Loucy (cell line): ENCODE results near the gene PCDHGB4.

ENCODE experiments used
- H2AFZ ChIP-seq: fragments of 200-600 bp; sonication (generic); 2 replicates; pipeline ENCODE4 v1.6.0; 2016; ENCODE audit warnings: antibody characterized with exemption, mild to moderate bottlenecking, low read length, moderate library complexity
- H3F3A ChIP-seq: fragments of 200-600 bp; 2 replicates; pipeline ENCODE4 v1.6.0; 2016; ENCODE audit warnings: antibody characterized with exemption, low read depth, mild to moderate bottlenecking
- H3K27me3 ChIP-seq: fragments of 200-600 bp; sonication (generic); 2 replicates; pipeline ENCODE4 v1.6.1; 2014; ENCODE audit warnings: low read length, mild to moderate bottlenecking; ENCODE audit not compliant: insufficient read depth, poor library complexity, severe bottlenecking
- H3K36me3 ChIP-seq: fragments of 200-600 bp; sonication (generic); 2 replicates; pipeline ENCODE4 v1.6.1; 2016; ENCODE audit warnings: low read length; ENCODE audit not compliant: insufficient read depth
- H3K4me1 ChIP-seq: fragments of 200-600 bp; sonication (generic); 2 replicates; pipeline ENCODE4 v1.5.1; 2014; ENCODE audit warnings: low read length, mild to moderate bottlenecking; ENCODE audit not compliant: insufficient read depth, poor library complexity, severe bottlenecking
- H3K4me2 ChIP-seq: fragments of 200-600 bp; sonication (generic); 2 replicates; pipeline ENCODE4 v1.6.0; 2014; ENCODE audit warnings: antibody characterized with exemption, low read length, low read depth, mild to moderate bottlenecking; ENCODE audit not compliant: poor library complexity, severe bottlenecking
- H3K4me3 ChIP-seq: fragments of 200-600 bp; sonication (generic); 2 replicates; pipeline ENCODE4 v1.5.1; 2014; ENCODE audit warnings: low read length, mild to moderate bottlenecking, mixed read lengths; ENCODE audit not compliant: poor library complexity, severe bottlenecking
- H3K79me2 ChIP-seq: fragments of 200-600 bp; sonication (generic); 2 replicates; pipeline ENCODE4 v1.6.1; 2014; ENCODE audit warnings: low read length; ENCODE audit not compliant: insufficient read depth
- H3K9ac ChIP-seq: fragments of 200-600 bp; sonication (generic); 2 replicates; pipeline ENCODE4 v1.6.0; 2014; ENCODE audit warnings: mild to moderate bottlenecking, low read depth, low read length, moderate library complexity; ENCODE audit not compliant: poor library complexity, severe bottlenecking
- H3K9me2 ChIP-seq: fragments of 200-600 bp; sonication (generic); replicated peaks from 2 replicates; pipeline ENCODE4 v1.6.1; 2016; ENCODE audit warnings: low read depth, low read length, mixed read lengths
- H3K9me3 ChIP-seq: fragments of 200-600 bp; sonication (generic); 2 replicates; pipeline ENCODE4 v1.6.1; 2014; ENCODE audit warnings: mild to moderate bottlenecking, antibody characterized with exemption, low read length, low read depth; ENCODE audit not compliant: insufficient read depth
- H4K20me1 ChIP-seq: fragments of 200-600 bp; sonication (generic); 2 replicates; pipeline ENCODE4 v1.6.0; 2014; ENCODE audit warnings: antibody characterized with exemption, low read length, mild to moderate bottlenecking; ENCODE audit not compliant: insufficient read depth, poor library complexity, severe bottlenecking
- CTCF ChIP-seq: fragments of 200-600 bp; sonication (generic); conservative IDR thresholded peaks from 2 replicates; pipeline ENCODE4 v1.5.1; 2014; ENCODE audit warnings: mild to moderate bottlenecking, antibody characterized with exemption, low read length
- EZH2phosphoT487 ChIP-seq: fragments of 200-600 bp; IDR thresholded peaks from 2 replicates; pipeline ENCODE4 v1.6.1; 2018; ENCODE audit warnings: antibody characterized with exemption, mild to moderate bottlenecking, moderate library complexity, borderline replicate concordance

The PCDHGB4 gene

GRCh38 chr5:141355641-141356040, 31.9 kb upstream of the PCDHGB4 start:
- Histone ChIP-seq H3K4me1 (no peaks in the 10 kb centered on the region), H3F3A (no peaks in the 10 kb centered on the region), H3K9ac (no peak overlapping the region), H4K20me1 (no peaks in the 10 kb centered on the region), H3K4me3 (no peak overlapping the region), H3K36me3 (no peaks in the 10 kb centered on the region), H3K27me3 (no peaks in the 10 kb centered on the region), H3K9me3 (no peaks in the 10 kb centered on the region), H3K9me2 (no peaks in the 10 kb centered on the region), H2AFZ (no peak overlapping the region), H3K79me2 (no peaks in the 10 kb centered on the region), H3K4me2 (no peak overlapping the region)
- no peak for TF ChIP-seq EZH2phosphoT487
- TF ChIP-seq CTCF, result no peak

- no peaks in the 10 kb centered on the region for H4K20me1 ChIP-seq
- H3K4me1 ChIP-seq, result no peaks in the 10 kb centered on the region
- no peak overlapping the region for H2AFZ ChIP-seq
- H3K9ac ChIP-seq, result no peak overlapping the region
- H3K27me3 ChIP-seq, result no peaks in the 10 kb centered on the region
- TF ChIP-seq EZH2phosphoT487 (no peak), CTCF (no peak)
- H3K9me3 ChIP-seq, result no peaks in the 10 kb centered on the region
- no peak overlapping the region for H3K4me2 ChIP-seq
- no peaks in the 10 kb centered on the region for H3F3A ChIP-seq
- no peak overlapping the region for H3K4me3 ChIP-seq
- H3K36me3 ChIP-seq, result no peaks in the 10 kb centered on the region
- H3K9me2 ChIP-seq, result no peaks in the 10 kb centered on the region
- H3K79me2 ChIP-seq, result no peaks in the 10 kb centered on the region
Measured at GRCh38 chr5:141356133-141356532, 31.4 kb upstream of the PCDHGB4 start.

DNA sequence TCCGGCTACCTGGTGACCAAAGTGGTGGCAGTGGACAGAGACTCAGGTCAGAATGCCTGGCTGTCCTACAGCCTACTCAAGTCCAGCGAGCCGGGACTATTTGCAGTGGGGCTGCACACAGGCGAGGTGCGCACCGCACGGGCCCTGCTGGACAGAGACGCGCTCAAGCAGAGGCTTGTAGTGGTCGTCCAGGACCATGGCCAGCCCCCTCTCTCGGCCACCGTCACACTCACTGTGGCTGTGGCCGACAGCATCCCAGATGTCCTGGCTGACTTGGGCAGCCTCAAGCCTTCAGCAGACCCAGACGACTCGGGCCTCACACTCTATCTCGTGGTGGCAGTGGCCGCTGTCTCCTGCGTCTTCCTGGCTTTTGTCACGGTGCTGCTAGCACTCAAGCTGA, 30.5 kb upstream of the PCDHGB4 start:
- no peak overlapping the region for H3K4me2 ChIP-seq
- H3K9me2 ChIP-seq, result no peaks in the 10 kb centered on the region
- H3K9ac ChIP-seq, result no peak overlapping the region
- H3K27me3 ChIP-seq, result no peaks in the 10 kb centered on the region
- no peaks in the 10 kb centered on the region for H3F3A ChIP-seq
- H2AFZ ChIP-seq, result no peak overlapping the region
- H3K4me1 ChIP-seq, result no peaks in the 10 kb centered on the region
- no peaks in the 10 kb centered on the region for H3K36me3 ChIP-seq
- H4K20me1 ChIP-seq, result no peaks in the 10 kb centered on the region
- no peak overlapping the region for H3K4me3 ChIP-seq
- H3K79me2 ChIP-seq, result no peaks in the 10 kb centered on the region
- TF ChIP-seq CTCF (no peak), EZH2phosphoT487 (no peak)
- no peaks in the 10 kb centered on the region for H3K9me3 ChIP-seq
